K562 (cell line): ENCODE measurements around the gene HSF5. TPM values are rescaled to one million over a fixed set of nuclear protein-coding genes. Genes with fewer than 3 reads are reported as not detected.

ENCODE experiments used
- DIDO1 ChIP-seq: fragments of 450-650 bp; IDR thresholded peaks from 2 replicates; pipeline ENCODE4 v1.6.1; 2016; ENCODE audit warnings: low read depth, missing biosample characterization, missing genetic modification characterization
- ELF4 ChIP-seq: fragments of 450-650 bp; formaldehyde crosslinking; IDR thresholded peaks from 2 replicates; pipeline ENCODE4 v1.4.0; 2022; ENCODE audit warnings: missing genetic modification characterization
- FOS ChIP-seq: IDR thresholded peaks from 3 replicates; pipeline ENCODE4 v1.6.1; 2011; ENCODE audit not compliant: insufficient read length; ENCODE audit errors: extremely low read depth
- GATAD2A ChIP-seq: fragments of 450-650 bp; IDR thresholded peaks from 2 replicates; pipeline ENCODE4 v1.6.1; 2017
- JUND ChIP-seq, 2 experiments: IDR thresholded peaks; 2 replicates in 1 of 2; 3 replicates in 1 of 2; pipeline ENCODE4 v1.6.1; 2011; ENCODE audit warnings: borderline replicate concordance in 2 of 2, low read depth in 2 of 2, low read length in 2 of 2, improper control_type of control experiment in 1 of 2, missing biosample characterization in 1 of 2, missing genetic modification characterization in 1 of 2, missing genetic modification reagents in 1 of 2
- MYBL2 ChIP-seq, 2 experiments: fragments of 450-650 bp in 1 of 2; sonication (generic) in 1 of 2; formaldehyde crosslinking in 1 of 2; IDR thresholded peaks; 2 replicates each; pipeline versions ENCODE4 v1.6.1 to v1.8.1; 2017 to 2022; ENCODE audit warnings: borderline replicate concordance in 1 of 2, inconsistent platforms in 1 of 2, low read depth in 1 of 2, mild to moderate bottlenecking in 1 of 2, missing genetic modification reagents in 1 of 2, moderate library complexity in 1 of 2
- SIX5 ChIP-seq, 2 experiments: IDR thresholded peaks; 2 replicates each; pipeline ENCODE4 v1.6.1; 2011; ENCODE audit warnings: low read length in 2 of 2, borderline replicate concordance in 1 of 2, low read depth in 1 of 2, mild to moderate bottlenecking in 1 of 2, moderate library complexity in 1 of 2; ENCODE audit not compliant: insufficient read depth in 1 of 2
- SP1 ChIP-seq: sonication (generic); formaldehyde crosslinking; IDR thresholded peaks from 2 replicates; pipeline ENCODE4 v1.8.1; 2022; ENCODE audit warnings: mild to moderate bottlenecking, missing genetic modification reagents
- ZNF124 ChIP-seq: sonication (generic); formaldehyde crosslinking; IDR thresholded peaks from 2 replicates; pipeline ENCODE4 v1.8.1; 2022; ENCODE audit warnings: missing genetic modification reagents
- ZNF551 ChIP-seq: fragments of 250-450 bp; sonication (Bioruptor Pico); IDR thresholded peaks from 2 replicates; pipeline ENCODE4 v1.5.0; 2021; ENCODE audit warnings: mild to moderate bottlenecking, moderate library complexity
- ZNF695 ChIP-seq: fragments of 450-650 bp; formaldehyde crosslinking; IDR thresholded peaks from 2 replicates; pipeline ENCODE4 v1.4.0; 2020; ENCODE audit warnings: mild to moderate bottlenecking, moderate library complexity
- polyA plus RNA-seq, 8 experiments: library from polyadenylated mRNA; depleted of rRNA in 4 of 8; stranded (reverse) in 5 of 8; unstranded in 3 of 8; fragments of >200 nt; fragmentation: Nextera tagmentation in 2 of 8; fragmentation: Illumina TruSeq in 1 of 8; extraction: Ambion mirVana in 2 of 8; extraction: Trizol in 1 of 8; gene quantifications; 2 replicates each; pipeline versions ENCODE4 v1.2.1 to v1.2.3, GENCODE V29; 2011 to 2014; ENCODE audit warnings: inconsistent platforms in 1 of 8, missing spikeins in 1 of 8
- total RNA-seq, 7 experiments: library from RNA; depleted of rRNA in 6 of 7; stranded (reverse); fragments of >200 nt in 6 of 7; fragmentation: Illumina TruSeq in 2 of 7; extraction: Trizol in 2 of 7; gene quantifications; 2 replicates each; pipeline versions ENCODE4 v1.2.1 to v1.2.3, GENCODE V29; 2011 to 2021; ENCODE audit warnings: low replicate concordance in 1 of 7
- TF ChIP-seq, protein P1 (sequence below): fragments of 250-450 bp; sonication (Bioruptor Pico); IDR thresholded peaks from 2 replicates; pipeline ENCODE4 v1.5.1; 2021; ENCODE audit warnings: mild to moderate bottlenecking
- TF ChIP-seq, protein P2 (sequence below): sonication (generic); formaldehyde crosslinking; IDR thresholded peaks from 2 replicates; pipeline ENCODE4 v1.8.0; 2022; ENCODE audit warnings: mild to moderate bottlenecking, missing genetic modification reagents
- TF ChIP-seq, protein P3 (sequence below): fragments of 250-450 bp; sonication (Bioruptor Pico); IDR thresholded peaks from 2 replicates; pipeline ENCODE4 v1.4.0; 2020; ENCODE audit warnings: borderline replicate concordance
- TF ChIP-seq, protein P4 (sequence below): fragments of 450-650 bp; IDR thresholded peaks from 2 replicates; pipeline ENCODE4 v1.6.1; 2018; ENCODE audit not compliant: partially characterized antibody

Gene HSF5
- total and polyA plus RNA-seq, 9 of the 15 experiments (the other 6 are each of a cell fraction or from before 2014, with no cell fraction given), result 0.04 TPM; not detected in 8

DNA sequence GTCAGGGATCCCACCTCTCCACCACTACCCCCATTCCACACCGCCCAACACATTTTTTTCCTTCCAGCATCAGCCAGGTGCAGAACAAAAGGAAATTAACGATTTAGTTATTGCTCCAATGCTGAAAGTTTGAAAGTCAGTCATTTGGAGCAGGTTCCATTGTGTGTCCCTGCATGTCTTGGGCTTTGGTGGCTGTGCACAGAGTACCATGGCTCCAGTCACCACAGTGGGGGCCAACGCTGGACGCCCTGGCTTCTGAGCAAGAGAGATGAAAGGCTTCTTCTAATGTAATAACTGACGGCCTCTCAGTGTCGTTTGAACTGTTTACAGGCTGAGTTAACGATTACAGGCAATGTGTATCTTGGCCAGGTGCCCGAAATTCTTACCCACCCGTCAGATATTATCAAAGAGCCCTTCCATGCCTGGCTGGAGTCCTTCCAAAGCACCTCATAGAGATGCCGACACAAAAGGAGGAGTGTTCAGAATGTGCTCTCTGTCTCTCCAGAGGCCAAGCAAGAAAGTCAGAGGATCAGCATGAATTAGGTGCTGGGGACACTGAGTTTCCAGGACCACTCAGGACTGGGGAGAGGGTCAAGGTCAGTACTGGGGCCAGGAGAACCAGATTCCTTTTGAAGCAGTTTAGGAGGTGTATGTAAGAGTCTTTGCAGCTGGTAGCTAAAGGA, 96.8 kb downstream of the HSF5 start (continued):
- TF ChIP-seq, protein P1, sequence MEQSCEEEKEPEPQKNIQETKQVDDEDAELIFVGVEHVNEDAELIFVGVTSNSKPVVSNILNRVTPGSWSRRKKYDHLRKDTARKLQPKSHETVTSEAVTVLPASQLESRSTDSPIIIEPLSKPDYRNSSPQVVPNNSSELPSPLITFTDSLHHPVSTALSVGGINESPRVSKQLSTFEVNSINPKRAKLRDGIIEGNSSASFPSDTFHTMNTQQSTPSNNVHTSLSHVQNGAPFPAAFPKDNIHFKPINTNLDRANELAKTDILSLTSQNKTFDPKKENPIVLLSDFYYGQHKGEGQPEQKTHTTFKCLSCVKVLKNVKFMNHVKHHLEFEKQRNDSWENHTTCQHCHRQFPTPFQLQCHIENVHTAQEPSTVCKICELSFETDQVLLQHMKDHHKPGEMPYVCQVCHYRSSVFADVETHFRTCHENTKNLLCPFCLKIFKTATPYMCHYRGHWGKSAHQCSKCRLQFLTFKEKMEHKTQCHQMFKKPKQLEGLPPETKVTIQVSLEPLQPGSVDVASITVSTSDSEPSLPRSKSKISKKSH (CRISPR knock-in tag), result no peak
- no peak for TF ChIP-seq FOS
- peak; percentile 63 for TF ChIP-seq JUND (IDR thresholded peaks at IDR 0.05; ENCODE audit: borderline replicate concordance, low read depth, low read length)
- TF ChIP-seq JUND (tag; IDR thresholded peaks at IDR 0.05; ENCODE audit: borderline replicate concordance, low read depth, low read length), result peak; percentile 57; the same call in 1 of the 3 replicates
- TF ChIP-seq ZNF124 (CRISPR knock-in tag), result no peak
- no peak for TF ChIP-seq ZNF551 (CRISPR knock-in tag)
- TF ChIP-seq GATAD2A, result 0 out of 2 replicates have a peak, but pooled peaks have one; percentile 23
- TF ChIP-seq, protein P2, sequence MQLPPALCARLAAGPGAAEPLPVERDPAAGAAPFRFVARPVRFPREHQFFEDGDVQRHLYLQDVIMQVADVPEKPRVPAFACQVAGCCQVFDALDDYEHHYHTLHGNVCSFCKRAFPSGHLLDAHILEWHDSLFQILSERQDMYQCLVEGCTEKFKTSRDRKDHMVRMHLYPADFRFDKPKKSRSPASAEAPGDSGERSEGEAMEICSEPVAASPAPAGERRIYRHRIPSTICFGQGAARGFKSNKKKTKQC (CRISPR knock-in tag), result no peak
- TF ChIP-seq, protein P3, sequence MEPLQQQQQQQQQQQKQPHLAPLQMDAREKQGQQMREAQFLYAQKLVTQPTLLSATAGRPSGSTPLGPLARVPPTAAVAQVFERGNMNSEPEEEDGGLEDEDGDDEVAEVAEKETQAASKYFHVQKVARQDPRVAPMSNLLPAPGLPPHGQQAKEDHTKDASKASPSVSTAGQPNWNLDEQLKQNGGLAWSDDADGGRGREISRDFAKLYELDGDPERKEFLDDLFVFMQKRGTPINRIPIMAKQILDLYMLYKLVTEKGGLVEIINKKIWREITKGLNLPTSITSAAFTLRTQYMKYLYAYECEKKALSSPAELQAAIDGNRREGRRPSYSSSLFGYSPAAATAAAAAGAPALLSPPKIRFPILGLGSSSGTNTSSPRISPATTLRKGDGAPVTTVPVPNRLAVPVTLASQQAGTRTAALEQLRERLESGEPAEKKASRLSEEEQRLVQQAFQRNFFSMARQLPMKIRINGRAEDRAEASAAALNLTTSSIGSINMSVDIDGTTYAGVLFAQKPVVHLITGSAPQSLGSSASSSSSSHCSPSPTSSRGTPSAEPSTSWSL (CRISPR knock-in tag), result no peak
- no peak for TF ChIP-seq ELF4 (CRISPR knock-in tag)
- no peak for TF ChIP-seq DIDO1
- no peak for TF ChIP-seq SP1
- no peak for TF ChIP-seq ZNF695 (CRISPR knock-in tag)
- peak; percentile 60 for TF ChIP-seq MYBL2 (IDR thresholded peaks at IDR 0.05; ENCODE audit: low read depth)
- no peak for TF ChIP-seq MYBL2 (CRISPR knock-in tag; IDR thresholded peaks at IDR 0.05; ENCODE audit: borderline replicate concordance)
- TF ChIP-seq, protein P4, sequence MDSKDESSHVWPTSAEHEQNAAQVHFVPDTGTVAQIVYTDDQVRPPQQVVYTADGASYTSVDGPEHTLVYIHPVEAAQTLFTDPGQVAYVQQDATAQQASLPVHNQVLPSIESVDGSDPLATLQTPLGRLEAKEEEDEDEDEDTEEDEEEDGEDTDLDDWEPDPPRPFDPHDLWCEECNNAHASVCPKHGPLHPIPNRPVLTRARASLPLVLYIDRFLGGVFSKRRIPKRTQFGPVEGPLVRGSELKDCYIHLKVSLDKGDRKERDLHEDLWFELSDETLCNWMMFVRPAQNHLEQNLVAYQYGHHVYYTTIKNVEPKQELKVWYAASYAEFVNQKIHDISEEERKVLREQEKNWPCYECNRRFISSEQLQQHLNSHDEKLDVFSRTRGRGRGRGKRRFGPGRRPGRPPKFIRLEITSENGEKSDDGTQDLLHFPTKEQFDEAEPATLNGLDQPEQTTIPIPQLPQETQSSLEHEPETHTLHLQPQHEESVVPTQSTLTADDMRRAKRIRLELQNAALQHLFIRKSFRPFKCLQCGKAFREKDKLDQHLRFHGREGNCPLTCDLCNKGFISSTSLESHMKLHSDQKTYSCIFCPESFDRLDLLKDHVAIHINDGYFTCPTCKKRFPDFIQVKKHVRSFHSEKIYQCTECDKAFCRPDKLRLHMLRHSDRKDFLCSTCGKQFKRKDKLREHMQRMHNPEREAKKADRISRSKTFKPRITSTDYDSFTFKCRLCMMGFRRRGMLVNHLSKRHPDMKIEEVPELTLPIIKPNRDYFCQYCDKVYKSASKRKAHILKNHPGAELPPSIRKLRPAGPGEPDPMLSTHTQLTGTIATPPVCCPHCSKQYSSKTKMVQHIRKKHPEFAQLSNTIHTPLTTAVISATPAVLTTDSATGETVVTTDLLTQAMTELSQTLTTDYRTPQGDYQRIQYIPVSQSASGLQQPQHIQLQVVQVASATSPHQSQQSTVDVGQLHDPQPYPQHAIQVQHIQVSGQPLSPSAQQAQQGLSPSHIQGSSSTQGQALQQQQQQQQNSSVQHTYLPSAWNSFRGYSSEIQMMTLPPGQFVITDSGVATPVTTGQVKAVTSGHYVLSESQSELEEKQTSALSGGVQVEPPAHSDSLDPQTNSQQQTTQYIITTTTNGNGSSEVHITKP, result no peak
- no peak for TF ChIP-seq SIX5 (IDR thresholded peaks at IDR 0.05; ENCODE audit: borderline replicate concordance in 1 of 2, insufficient read depth in 1 of 2, low read depth in 1 of 2, low read length in 2 of 2)
